Type B pancreatic cell (in vitro differentiated cells): ENCODE measurements around the gene PDXP. TPM values are rescaled to one million over a fixed set of nuclear protein-coding genes. Genes with fewer than 3 reads are reported as not detected.

ENCODE experiments used
- DNase-seq: peaks from one replicate; pipeline ENCODE4 v3.0.0; 2021; ENCODE audit warnings: mixed read lengths; ENCODE audit not compliant: unreplicated experiment; ENCODE audit errors: extremely low spot score
- H3K27ac Mint-ChIP-seq: 2 replicates; pipeline ENCODE4 v1.8.0; 2021; ENCODE audit warnings: mild to moderate bottlenecking, mixed read lengths
- H3K27me3 Mint-ChIP-seq: 2 replicates; pipeline ENCODE4 v1.8.0; 2021; ENCODE audit warnings: mixed read lengths
- H3K36me3 Mint-ChIP-seq: 2 replicates; pipeline ENCODE4 v1.8.0; 2021; ENCODE audit warnings: mixed read lengths
- H3K4me1 Mint-ChIP-seq: one replicate; pipeline ENCODE4 v1.8.0; 2021; ENCODE audit warnings: mixed read lengths; ENCODE audit not compliant: unreplicated experiment
- H3K4me3 Mint-ChIP-seq: 2 replicates; pipeline ENCODE4 v1.8.0; 2021; ENCODE audit warnings: mild to moderate bottlenecking, mixed read lengths
- H3K9me3 Mint-ChIP-seq: 2 replicates; pipeline ENCODE4 v1.8.0; 2021; ENCODE audit warnings: mixed read lengths
- CTCF ChIP-seq: fragments of 200-600 bp; sonication (generic); conservative IDR thresholded peaks from 2 replicates; pipeline ENCODE4 v1.5.0; 2021; ENCODE audit warnings: antibody characterized with exemption, mild to moderate bottlenecking
- total RNA-seq: library from RNA; stranded (reverse); gene quantifications from 2 replicates; pipeline ENCODE4 v1.2.1, GENCODE V29; 2021; ENCODE audit warnings: low replicate concordance

Gene PDXP
- total RNA-seq, 1 donor from 2014 or later = 30.2 TPM

DNA sequence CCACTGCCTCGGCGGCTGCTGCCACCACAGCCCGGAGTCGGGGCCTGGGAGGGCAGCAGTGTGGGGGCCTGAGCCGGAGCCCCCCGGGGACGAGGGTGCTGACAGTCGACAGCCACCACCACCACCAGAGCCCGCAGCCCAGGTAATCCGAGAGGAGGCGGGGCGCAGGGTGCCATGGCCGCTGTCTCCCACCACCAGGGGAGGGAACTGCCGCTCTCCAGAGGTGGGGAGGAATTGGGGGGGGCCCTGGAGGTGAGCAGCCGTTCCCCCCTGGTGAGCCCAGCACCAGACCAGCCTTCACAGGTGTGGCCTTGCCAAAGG is 50.9 kb downstream of the PDXP start:
- no peak overlapping the region for H3K27ac Mint-ChIP-seq

GRCh38 chr22:37710675-37711074 is 52.2 kb downstream of the PDXP start:
- Mint-ChIP-seq H3K9me3 (no peaks in the 10 kb centered on the region), H3K27me3 (no peaks in the 10 kb centered on the region), H3K4me3 (no peak overlapping the region), H3K36me3 (peaks cover 4% of the 10 kb centered on the region), H3K27ac (no peak overlapping the region), H3K4me1 (peaks cover 3% of the 10 kb centered on the region)
- no peak for TF ChIP-seq CTCF
- DNase-seq = no peak

More for the DNA sequence above, 50.9 kb downstream of the PDXP start:
- Mint-ChIP-seq H3K4me3 (no peak overlapping the region), H3K9me3 (no peaks in the 10 kb centered on the region), H3K27me3 (no peaks in the 10 kb centered on the region), H3K4me1 (peaks cover 3% of the 10 kb centered on the region), H3K36me3 (peaks cover 4% of the 10 kb centered on the region)
- TF ChIP-seq CTCF = no peak
- DNase-seq = no peak

DNA sequence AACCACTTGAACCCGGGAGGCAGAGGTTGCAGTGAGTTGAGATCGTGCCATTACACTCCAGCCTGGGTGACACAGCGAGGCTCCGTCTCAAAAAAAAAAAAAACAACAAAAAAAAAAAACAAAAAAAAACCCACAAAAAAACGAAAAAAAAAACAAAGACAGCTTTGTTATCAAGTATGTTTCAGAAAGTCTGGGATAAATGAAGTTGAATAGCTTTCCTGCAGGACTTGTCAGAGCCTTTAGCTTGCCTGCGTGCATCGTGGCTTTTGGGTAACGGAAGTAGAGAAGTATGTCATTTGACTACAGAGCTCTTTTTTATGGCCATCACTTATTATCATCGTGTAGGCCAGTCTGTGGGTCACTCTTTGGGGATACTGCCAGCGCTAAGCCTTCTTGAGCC is 53.0 kb downstream of the PDXP start:
- no peak for DNase-seq
- H3K36me3 Mint-ChIP-seq = peaks cover 5% of the 10 kb centered on the region
- TF ChIP-seq CTCF = no peak
- peaks cover 3% of the 10 kb centered on the region for H3K4me1 Mint-ChIP-seq
- no peak overlapping the region for H3K27ac Mint-ChIP-seq
- no peak overlapping the region for H3K4me3 Mint-ChIP-seq
- no peaks in the 10 kb centered on the region for H3K9me3 Mint-ChIP-seq
- no peaks in the 10 kb centered on the region for H3K27me3 Mint-ChIP-seq

DNA sequence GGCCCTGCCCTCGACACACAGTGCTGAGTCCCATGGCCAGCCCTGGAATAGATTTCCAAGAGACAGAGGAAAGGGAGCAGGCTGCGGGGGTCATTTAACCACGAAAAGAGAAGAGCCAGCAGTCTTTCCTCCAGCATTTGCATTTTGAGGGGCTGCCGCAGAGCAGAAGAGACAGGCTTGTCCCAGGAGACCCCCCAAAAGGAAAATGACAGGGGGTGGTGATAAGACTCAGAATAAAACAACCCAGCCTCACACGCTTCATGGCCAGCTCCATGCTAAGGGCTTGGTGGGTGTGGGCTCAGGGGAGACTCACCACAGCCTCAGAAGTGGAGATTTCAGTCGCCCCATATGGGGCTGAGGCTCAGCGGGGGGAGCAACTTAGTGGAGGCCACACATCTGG is 55.2 kb downstream of the PDXP start:
- TF ChIP-seq CTCF = no peak
- H3K27me3 Mint-ChIP-seq = no peaks in the 10 kb centered on the region
- no peaks in the 10 kb centered on the region for H3K9me3 Mint-ChIP-seq
- no peak for DNase-seq
- H3K36me3 Mint-ChIP-seq = peaks cover 10% of the 10 kb centered on the region
- H3K4me1 Mint-ChIP-seq = peaks cover 3% of the 10 kb centered on the region
- H3K4me3 Mint-ChIP-seq = no peak overlapping the region
- H3K27ac Mint-ChIP-seq = no peak overlapping the region

DNA sequence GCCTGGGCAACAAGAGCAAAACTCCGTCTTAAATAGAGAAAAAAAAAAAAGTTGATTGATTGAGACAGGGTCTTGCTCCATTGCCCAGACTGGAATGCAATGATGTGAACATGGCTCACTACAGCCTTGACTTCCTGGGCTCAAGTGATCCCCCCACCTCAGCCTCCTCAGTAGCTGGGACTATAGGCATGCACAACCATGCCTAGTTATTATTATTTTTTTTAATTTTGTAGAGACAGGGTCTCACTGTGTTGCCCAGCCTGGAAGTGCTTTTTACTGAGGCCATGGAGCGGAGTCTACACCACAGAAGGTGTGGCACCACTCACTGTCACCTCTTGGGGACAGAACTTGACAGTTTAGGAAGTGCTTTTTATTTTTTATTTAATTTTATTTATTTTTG is 56.1 kb downstream of the PDXP start:
- Mint-ChIP-seq H3K4me1 (peaks cover 3% of the 10 kb centered on the region), H3K27me3 (no peaks in the 10 kb centered on the region), H3K27ac (no peak overlapping the region), H3K4me3 (no peak overlapping the region), H3K36me3 (peaks cover 10% of the 10 kb centered on the region), H3K9me3 (no peaks in the 10 kb centered on the region)
- no peak for DNase-seq
- TF ChIP-seq CTCF = no peak

DNA sequence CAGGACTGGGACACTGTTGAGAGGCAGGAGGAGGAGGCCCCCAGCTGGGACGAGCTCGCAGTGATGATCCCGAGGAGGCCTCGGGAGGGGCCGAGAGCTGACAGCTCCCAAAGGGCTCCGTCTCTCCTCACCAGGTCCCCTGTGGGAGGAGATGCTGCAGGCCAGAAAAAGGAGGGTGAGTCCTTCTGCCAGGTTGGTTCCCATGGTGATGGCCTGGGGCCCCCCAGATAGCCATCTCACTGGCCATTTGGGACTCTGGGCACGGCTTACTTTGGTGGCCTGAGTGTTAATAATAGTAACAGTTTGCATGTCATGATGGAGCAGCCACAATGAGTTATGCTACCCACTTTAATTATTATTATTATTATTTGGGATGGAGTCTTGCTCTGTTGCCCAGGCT is 57.2 kb downstream of the PDXP start:
- DNase-seq = no peak
- peaks cover 6% of the 10 kb centered on the region for H3K36me3 Mint-ChIP-seq
- H3K9me3 Mint-ChIP-seq = no peaks in the 10 kb centered on the region
- no peak overlapping the region for H3K27ac Mint-ChIP-seq
- H3K4me1 Mint-ChIP-seq = no peaks in the 10 kb centered on the region
- TF ChIP-seq CTCF = no peak
- H3K4me3 Mint-ChIP-seq = no peak overlapping the region
- no peaks in the 10 kb centered on the region for H3K27me3 Mint-ChIP-seq
